NAMALWA (cell line): ENCODE measurements around the gene UTP18.
"Not testable (repeated sequence)": the region's sequence is repeated elsewhere in the genome, so short reads cannot be mapped to it uniquely, and the experiment has no call there.

Experiments used
- DNase-seq: peaks from one replicate; pipeline ENCODE4 v3.0.0-alpha.2; 2015; ENCODE audit warnings: low spot score

The UTP18 gene

DNA sequence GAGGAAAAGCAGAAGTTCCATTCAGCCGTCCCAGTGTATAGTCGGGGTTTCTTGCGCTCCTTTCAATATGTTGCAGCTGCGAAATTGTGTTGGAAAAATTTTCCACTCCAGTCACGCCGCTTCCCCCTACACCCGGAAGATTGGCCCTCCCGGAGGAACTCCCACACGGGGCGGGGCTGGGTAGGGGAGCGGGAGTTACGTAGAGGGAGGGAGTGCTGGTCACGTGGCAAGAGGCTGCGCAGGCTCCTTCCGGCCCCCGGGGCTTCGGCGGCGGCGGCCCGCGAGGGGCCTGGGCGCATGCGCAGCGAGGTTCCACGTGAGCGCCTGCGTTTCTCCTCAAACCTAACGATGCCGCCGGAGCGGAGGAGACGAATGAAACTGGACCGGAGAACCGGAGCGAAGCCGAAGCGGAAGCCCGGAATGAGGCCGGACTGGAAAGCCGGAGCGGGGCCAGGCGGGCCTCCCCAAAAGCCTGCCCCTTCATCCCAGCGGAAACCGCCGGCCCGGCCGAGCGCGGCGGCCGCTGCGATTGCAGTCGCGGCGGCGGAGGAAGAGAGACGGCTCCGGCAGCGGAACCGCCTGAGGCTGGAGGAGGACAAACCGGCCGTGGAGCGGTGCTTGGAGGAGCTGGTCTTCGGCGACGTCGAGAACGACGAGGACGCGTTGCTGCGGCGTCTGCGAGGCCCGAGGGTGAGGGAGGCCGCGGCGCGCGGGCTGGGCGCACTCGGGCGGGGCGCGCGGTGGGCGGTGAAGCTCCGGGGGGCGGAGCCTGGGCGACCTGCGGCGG is at the start of gene UTP18:
Gene UTP18 (plus strand): TSS at position 310 of the 787 bp plus-strand sequence. CDS start 39 bp downstream, at position 349.
- DNase-seq: peak; percentile 97

DNA sequence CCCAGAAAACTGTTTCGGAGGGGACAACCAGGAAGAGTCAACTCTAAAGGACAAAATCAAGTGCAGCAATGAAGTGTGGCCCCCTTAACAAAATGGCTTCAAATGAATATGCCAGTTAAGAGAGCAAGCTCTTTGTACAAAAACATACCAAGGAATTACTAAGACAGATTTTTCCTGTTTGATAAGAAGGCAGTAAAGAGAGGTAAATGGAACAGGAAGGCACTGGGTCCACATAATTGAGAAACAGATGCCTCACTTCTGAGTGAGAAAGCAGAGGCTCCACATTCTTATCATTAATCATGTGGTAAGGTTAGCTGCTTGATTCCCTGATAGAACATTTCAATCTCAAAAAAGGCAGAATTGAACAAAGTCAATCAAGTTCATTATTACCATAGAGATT is 45.4 kb upstream of the UTP18 start:
- no peak for DNase-seq

DNA sequence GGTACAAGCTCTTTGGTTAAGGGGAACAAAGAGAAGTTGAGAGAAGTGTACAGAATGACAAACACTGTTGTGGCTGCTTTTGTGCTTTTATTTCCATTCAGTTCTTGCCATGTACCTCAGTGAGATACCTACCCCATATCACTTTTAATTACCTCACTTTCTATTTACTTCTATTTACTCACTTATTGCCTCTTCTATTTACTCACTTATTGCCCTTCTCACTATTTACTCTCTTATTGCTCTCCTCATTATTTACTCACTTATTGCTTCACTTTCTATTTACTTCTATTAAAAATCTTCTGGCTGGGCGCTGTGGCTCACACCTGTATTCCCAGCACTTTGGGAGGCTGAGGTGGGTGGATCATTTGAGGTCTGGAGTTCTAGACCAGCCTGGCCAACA is 42.4 kb upstream of the UTP18 start:
- DNase-seq: no peak

DNA sequence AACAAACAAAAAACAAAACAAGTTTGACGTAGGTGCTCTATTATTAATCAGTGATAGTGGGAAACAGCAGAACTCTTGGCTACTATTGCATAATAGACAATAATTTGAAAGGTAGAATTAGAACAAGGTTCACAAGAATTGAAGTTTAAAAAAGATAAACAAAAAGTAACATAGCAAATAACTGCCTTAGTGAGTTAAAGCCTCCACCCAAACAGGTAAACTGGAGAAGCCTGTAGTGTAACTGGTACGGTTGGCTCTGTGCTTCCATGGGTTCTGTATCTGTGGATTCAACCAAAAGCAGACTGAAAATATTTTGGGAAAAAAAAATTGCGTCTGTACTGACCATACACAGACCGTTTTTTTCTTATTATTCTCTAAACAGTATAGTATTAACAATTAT is 39.0 kb upstream of the UTP18 start:
- no peak for DNase-seq

DNA sequence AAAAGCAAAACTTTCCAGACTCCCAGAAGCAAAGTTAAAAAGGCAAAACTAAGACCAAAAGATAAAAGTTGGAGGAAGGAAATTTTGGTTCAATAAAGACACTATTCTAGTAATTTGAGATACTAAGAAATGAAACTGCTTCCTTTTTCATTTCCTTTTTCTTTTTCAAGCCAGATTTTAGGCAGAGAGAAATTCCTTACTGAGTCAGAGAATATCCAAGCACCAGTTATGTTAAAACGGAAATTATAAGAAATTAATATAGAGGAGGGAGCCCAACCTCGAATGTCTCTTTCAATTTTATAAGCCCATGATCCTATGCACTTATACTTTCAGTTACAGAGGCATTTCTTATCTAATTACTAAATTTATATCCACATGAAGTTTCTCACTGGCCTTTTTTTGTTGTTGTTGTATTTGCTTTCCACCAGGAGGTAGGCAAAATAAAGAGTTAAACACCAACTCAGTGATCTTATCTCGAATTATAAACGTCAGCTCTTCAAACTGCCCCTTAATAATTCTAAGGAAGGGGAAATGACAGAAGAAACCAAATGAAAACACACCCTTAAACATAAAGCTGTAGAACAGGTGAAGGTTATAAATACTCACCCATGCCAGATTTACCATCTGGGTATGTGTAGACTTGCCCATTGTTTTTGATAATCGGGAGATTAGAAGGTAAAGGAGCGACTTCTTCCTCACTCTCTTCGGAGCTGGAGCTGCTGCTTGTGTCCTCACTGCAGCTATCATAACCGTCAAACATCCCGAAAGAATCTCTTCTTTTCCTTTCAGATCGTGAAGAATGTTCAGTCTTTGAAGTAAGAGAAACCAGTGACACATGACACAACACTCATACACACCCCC is 35.7 kb upstream of the UTP18 start:
- no peak for DNase-seq

DNA sequence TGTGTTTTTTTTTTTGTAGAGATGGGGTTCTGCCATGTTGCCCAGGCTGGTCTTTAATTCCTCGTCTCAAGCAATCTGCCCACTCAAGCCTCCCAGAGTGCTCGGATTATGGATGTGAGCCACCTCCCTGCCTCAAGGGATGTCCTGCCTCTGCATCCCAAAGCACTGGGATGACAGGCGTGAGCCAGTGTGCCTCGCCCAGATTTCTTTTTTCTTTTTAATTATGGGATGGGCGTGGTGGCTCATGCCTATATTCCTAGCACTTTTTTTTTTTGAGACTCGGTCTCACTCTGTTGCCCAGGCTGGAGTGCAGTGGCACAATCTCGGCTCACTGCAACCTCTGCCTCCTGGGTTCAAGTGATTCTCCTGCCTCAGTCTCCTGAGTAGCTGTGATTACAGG is 34.8 kb upstream of the UTP18 start:
- not testable (repeated sequence) for DNase-seq

DNA sequence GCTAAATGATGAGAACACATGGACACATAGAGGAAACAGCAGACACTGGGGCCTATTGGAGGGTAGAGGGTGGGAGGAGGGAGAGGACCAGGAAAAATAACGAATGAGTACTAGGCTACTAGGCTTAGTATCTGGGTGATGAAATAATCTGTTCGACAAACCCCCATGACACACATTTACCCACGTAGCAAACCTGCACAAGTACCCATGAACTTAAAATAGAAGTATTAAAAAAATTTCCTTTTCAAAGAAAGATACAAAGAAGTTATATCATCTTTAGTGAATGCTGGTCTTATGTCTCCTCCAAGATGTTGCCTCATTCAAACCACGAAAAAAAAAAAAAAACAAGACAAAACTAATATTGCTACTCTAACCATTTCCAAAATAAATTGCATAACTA is 32.2 kb upstream of the UTP18 start:
- no peak for DNase-seq

DNA sequence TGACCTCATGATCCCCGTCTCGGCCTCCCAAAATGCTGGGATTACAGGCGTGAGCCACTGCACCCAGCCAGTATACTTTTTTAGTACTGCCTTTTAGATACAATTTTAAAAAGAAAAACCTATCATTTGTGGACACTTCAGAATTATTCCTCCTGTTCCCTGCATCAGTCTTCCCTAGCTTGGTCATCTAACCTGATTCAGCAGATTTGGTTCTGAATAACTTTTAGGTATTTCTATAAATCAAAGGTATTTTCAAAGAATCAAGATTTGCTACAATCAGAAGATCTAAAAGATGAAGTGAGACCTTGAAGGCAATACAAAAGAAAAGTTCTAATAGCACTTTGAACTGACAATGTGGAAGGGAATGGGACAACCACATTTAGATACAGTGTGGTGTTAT is 30.5 kb upstream of the UTP18 start:
- no peak for DNase-seq

DNA sequence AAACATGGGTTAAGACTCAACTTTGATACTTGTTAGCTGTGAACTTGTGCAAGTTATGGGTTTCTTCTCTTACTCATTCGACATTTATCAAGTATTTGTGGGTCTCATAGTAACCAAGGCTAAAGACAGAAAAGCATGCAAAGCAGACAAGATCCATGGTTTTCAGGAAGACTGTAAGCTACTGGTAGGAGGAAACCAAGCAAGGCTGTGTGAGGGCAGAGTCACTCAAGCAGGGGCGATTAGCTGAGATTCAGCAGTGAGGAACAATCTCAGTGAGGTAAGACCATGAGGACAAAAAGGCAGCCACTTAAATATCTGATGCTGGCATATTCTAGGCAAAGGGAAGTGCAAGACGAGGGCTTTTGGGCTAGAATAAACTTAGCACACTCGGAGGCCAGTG is 30.0 kb upstream of the UTP18 start:
- DNase-seq: peak; percentile 22

DNA sequence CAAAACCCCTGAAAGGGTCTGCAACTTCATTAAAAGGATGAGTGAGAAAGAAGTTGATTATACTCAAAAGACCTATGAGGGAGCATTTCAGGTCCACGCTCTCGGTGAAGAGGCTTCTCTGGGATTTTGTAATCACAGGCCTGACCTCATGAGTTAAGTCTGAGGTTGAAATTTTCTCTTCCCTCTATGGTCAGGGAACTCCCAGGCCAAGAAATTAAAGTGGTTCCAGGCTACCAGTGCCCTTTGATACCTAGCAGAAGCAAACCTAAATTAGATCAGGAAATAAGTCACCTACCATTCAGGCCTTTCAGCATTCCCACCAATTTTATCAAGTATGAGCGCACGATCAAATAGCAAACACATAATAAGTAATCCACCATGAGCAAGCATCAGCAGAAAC is 28.3 kb upstream of the UTP18 start:
- DNase-seq: no peak

DNA sequence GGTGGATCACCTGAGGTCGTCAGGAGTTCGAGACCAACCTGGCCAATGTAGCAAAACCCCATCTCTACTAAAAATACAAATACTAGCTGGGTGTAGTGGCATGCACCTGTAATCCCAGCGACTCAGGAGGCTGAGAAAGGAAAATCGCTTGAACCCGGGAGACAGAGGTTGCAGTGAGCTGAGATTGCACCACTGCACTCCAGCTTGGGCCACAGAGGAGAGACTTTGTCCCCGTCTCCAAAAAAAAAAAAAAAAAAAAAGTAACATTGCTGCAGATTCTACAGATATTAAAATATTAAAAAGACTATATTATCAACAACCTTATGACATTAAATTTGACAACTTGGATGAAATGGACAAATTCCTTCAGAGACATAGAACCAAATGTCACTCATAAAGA is 26.2 kb upstream of the UTP18 start:
- DNase-seq: no peak

DNA sequence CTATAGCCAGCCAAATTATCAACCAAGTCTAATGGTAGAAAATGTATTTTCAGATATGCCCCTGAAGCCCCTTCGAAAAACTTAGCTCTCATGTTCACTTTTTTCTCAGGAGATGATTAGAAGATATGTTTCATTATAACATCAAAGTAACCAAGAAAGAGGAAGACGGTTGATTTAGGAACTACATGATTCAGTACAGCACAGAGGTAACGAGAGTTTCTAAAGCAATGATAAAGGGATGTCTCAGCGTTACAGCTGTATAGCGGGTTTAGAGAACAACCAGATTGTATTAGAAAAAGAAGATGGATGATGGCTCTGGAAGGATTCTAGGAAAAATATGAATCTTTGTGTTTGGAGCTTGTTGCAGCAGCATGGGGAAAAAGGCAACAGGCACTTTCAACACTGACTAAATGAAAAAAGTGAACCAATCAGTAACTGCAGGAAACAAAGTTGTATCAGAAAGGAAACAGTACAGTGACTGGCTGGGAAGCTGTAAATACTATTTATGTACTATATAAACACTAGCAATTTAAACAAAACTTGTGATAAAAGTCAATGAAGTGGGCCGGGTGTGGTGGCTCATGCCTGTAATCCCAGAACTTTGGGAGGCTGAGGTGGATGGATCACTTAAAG is 22.0 kb upstream of the UTP18 start:
- peak; percentile 63 for DNase-seq

DNA sequence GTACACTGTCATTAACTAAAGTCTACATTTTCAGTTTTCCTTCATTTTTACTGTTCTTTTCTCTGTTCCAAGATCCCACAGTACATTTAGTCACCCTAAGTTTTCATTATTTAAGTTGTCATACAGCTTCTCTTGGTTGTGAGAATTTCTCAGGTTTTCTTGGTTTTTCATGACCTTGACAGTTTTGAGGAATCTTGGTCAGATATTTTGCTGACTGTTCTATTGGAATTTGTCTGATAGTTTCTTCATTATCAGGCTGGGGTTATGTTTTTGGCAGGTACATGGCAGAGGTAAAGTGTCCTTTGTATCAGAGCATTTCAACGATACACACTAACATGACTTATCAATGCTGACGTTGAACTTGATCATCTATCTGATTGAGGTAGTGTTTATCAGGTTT is 20.1 kb upstream of the UTP18 start:
- no peak for DNase-seq

DNA sequence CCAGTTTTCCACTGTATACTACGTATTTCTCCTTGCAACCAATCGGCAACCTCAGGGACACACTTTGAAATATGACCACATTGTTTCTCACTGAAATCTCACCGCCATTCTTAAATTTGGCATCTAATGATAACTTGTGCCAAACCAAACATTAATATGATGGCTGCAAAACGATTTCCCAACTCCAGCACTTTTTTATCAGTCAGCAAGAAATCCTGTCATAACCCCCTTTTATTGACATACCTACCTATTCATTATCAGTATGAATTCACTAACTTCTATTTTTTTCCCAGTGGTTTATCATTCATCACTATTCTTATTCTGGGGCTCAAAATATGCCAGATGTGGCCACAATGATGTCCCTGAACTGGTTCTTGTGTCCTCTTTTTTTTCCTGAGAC is 16.3 kb upstream of the UTP18 start:
- DNase-seq: no peak

DNA sequence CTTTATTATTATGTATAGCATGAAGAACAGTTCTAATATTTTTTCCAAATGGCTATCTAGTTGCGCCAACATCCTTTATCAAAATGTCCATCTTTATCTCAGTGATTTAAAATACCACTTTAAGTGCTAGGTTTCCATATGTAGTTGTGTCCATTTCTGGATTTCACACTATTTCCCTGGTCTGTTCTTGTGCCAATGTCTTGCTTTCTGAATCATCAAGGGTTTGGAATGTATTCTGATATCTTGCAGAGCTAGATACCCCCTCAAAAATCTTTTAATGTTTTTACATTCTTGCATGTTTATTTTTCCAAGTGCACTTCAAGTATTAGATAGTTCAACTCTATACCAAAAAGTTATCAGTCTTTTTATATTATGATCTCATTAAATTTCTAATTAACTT is 14.8 kb upstream of the UTP18 start:
- DNase-seq: no peak

DNA sequence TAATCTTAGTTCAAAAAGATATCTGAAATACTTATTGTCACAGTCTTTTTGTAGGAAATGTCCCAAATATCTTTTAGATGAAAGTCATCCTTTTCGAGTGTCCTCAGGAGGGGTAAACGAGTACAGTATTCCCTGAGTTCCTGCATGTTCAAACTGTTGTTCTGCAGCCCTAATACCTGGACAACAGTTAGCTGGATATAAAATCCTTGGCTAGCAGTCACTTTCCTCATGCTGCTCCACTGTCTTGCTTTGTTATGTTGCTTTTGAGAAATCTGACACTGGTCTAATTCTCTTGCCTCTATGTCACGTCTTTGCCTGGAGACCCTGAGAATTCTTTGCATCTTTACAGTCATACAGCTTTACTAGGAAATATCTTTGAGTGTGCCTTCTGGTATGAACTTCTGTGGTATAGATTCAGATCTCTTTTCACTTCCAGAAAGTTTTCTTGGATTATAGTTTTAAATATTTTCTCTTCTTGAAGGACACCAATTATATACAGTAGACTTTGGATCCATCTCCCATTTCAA is 10.0 kb upstream of the UTP18 start:
- DNase-seq: no peak

DNA sequence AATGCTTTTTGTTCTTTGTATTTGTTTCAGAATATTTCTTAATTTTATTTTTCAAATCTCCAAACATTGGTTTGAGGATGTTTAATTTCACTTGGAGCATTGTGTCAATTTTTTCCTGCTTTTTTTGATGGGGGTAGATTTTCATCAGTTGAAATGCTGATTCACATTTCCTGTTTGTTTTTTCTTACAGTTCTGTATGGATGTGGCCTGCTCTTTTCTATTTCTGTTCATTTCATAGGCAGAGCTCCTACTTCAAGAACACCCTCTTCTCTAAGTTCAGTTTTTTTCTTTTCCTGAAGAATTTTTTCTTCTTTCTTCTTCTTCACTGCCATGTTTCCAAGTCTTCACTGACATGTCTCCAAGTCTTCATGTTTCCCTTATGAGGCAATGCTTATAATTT is 9.3 kb upstream of the UTP18 start:
- no peak for DNase-seq

DNA sequence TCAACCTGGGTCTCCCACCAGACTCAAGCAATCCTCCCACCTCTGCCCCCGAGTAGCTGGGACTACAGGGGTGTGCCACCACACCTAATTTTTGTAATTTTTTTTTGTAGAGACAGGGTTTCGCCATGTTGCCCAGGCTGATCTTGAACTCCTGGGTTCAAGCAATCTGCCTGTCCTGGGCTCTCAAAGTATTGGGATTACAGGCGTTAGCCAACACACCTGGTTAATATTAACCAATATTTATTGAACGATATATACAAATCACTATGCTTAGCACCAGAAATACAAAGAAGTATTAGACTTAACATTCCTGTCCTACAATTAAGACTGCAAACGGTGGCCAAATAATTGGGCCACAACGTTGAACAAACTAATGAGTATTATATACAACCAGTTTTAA is 4.7 kb upstream of the UTP18 start:
- no peak for DNase-seq

DNA sequence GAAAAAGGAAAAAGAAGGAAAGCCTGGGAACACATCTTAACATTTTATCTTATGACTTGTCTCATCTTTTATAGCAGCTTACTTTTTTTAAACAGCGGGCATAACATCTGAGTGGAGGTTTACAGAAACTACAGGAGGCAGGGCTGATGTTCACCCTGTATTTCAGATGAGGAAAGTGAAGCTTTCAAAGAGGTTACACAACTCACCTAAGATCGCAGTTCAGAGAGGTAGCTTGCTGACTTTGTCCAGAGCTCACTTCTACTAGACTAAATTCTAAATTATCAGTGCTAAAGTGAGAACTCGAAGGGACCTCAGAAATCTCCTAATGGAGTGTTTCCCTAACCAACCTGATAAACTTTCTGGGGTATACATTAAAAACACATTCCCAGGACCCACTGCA is 4.2 kb upstream of the UTP18 start:
- DNase-seq: no peak

DNA sequence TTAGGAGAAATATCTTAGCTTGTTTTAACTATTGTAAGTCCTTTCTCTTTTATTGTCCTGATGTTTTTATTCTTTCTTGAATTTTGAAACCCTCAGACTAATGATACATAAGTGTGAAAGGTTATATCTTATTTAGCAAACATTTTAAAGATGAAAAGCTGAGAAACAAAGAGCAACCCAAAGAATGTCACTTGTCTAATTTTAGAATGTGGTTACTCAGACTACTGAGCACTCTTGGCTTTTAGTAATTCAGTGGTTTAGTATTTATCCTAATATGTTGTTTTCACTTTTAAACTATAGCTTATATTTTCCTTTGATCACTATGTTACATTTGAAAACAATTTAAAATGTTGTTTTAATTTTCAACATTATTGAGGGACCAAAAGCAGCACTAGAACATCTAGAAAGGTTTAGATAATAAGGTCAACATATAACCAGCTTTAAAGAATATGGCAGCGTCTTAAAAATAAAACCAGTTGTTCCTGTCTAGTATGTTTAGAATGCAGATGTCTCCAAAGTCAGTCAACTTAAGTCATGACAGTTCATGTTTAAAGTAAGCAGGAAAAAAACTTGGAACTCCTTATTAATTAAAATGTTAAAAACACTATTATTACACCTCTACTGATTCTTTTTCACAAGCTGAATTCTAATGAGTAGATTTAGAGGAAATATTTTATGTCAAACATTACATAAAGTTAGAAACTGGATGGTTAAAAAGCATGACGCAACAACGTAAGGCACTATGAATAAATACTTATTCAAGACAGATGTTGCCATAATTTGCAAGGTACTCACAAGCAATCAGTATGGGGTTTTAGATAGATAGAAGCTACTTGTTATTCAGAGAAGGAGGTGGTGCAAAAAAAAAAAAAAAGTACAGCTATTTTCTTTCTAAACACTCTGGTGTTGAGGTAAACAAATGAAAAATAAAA is 2.9 kb upstream of the UTP18 start:
- DNase-seq: peak; percentile 38

DNA sequence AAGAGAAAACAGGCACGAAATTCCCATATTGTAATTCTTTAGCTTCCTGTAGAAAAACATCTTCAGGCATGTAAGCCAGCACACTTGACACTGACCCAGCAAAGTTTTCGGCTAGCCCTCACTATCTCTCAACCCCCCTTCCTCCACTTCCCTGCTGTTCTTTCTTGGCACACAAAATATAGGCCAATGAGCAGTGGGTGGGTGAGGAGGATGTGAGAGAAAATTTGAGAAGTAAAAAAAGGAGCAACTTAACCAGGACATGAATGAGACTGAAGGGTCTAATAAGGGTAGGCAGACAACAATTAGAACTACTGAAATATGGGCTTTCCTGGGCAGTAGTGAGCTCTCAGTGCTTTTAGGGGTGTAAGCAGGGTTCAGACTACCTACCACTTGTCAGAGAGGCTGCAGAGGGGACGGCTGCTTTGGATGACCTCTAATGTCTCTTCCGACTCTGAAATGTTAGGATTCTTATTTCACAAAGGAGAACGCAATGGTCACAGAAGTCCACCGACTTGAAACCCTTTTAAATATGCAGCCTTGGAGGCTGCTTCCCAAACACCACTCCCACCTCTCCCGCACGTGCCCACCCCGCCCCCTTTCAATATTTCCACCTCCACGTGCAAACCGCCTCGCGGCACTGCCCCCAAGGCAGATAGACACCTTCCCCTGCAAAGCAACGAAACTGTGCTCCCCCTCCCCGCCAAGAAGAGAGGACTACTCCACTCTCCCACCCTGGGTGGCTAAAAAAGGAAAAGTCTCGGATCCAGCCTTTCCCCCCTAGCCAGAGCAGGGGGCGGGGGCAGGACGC is 1.4 kb upstream of the UTP18 start:
- peak; percentile 61 for DNase-seq
